OCI-LY1 (cell line): Measurements from ENCODE around the gene TEAD1.

Experiments
- EZH2 ChIP-seq: fragments of 200-600 bp; sonication (generic), shearing (Covaris generic); IDR thresholded peaks from 2 replicates; pipeline ENCODE4 v1.8.0; 2017; ENCODE audit warnings: borderline replicate concordance, mixed run types, mild to moderate bottlenecking, antibody characterized with exemption, low read length, moderate library complexity, mixed read lengths
- TF ChIP-seq, protein P1 (sequence below): fragments of 200-600 bp; sonication (generic), shearing (Covaris generic); IDR thresholded peaks from 2 replicates; pipeline ENCODE4 v1.5.1; 2017; ENCODE audit warnings: mild to moderate bottlenecking, antibody characterized with exemption, low read length, moderate library complexity, mixed read lengths

DNA sequence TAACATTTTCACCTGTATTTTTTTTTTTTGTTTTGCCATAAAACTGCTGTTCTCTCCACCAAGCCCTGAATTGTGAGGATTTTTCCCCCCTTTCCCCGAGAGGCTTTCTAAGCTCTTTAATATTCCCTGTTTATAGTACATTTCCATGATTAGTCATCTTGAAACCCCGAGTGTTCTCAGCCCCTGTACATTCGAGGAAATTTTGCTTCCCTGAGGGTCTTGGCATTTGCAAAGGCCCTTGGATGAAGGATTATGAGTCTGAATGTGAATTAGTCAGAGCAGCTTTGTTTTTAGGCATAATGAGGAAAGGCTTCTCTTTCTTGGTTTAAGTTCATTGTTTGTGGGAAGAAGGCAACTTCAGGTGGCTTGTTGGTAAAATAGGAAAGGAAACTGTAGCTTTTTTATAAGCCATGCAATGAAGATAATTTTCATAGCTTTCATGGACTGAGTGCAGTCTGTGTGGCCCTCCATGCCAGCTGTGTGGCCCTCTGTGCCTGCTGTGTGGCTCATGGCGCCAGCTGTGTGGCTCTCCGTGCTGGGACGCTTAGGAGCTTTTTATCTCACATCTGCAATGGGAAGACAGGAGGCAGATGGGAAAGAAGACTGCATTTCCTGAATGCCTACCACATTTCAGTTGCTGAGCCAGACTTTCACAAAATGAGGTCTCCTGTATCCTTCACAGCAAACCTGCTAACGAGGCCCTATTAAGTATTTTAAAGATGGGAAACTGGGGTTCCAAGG lies 129.0 kb downstream of the TEAD1 start:
- TF ChIP-seq, protein P1, sequence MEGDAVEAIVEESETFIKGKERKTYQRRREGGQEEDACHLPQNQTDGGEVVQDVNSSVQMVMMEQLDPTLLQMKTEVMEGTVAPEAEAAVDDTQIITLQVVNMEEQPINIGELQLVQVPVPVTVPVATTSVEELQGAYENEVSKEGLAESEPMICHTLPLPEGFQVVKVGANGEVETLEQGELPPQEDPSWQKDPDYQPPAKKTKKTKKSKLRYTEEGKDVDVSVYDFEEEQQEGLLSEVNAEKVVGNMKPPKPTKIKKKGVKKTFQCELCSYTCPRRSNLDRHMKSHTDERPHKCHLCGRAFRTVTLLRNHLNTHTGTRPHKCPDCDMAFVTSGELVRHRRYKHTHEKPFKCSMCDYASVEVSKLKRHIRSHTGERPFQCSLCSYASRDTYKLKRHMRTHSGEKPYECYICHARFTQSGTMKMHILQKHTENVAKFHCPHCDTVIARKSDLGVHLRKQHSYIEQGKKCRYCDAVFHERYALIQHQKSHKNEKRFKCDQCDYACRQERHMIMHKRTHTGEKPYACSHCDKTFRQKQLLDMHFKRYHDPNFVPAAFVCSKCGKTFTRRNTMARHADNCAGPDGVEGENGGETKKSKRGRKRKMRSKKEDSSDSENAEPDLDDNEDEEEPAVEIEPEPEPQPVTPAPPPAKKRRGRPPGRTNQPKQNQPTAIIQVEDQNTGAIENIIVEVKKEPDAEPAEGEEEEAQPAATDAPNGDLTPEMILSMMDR = no peak
- TF ChIP-seq EZH2 = no peak
